ENCODE measurements around the gene ZBED4. TPM values are rescaled to one million over a fixed set of nuclear protein-coding genes. Genes with fewer than 3 reads are reported as not detected.
A peak's percentile ranks its signal among the peaks of the same experiment; 100 is the strongest.

Gene ZBED4
- total RNA-seq, 1 experiment from 2014 or later, result 31.5 TPM

DNA sequence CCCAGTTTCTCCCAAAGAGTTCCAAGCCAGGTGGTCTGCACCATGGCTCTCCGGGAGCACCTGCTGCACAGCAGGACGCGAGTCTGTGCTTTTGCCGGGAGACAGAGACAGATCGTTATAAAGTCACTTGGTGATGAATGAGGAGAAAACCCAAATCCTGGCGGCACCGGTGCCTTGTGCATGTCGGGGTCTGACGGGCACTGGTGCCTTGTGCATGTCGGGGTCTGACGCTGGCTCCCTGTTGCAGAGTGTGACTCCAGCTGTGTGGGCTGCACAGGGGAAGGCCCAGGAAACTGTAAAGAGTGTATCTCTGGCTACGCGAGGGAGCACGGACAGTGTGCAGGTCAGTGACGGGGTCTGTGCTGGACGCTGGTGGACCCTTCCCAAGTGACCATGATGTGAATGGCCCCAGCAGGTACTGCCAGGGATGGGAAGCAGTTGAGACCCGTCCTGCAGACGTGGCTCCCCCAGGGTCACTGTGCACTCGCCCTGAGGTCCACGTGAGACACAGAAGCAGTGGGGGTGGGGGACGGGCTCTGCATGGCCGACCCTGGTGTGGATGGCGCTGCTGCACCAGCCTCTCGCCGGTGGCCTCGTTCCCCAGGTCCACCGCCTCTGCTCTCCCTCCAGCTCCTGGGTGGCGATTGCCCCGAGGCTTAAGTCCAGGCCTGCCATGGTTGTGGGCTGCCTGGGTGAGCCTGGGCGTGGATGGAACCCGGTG is 70.6 kb downstream of the ZBED4 start:
- intact Hi-C loops (cut with micrococcal nuclease; ENCODE audit: unreplicated experiment), result no loop called here

DNA sequence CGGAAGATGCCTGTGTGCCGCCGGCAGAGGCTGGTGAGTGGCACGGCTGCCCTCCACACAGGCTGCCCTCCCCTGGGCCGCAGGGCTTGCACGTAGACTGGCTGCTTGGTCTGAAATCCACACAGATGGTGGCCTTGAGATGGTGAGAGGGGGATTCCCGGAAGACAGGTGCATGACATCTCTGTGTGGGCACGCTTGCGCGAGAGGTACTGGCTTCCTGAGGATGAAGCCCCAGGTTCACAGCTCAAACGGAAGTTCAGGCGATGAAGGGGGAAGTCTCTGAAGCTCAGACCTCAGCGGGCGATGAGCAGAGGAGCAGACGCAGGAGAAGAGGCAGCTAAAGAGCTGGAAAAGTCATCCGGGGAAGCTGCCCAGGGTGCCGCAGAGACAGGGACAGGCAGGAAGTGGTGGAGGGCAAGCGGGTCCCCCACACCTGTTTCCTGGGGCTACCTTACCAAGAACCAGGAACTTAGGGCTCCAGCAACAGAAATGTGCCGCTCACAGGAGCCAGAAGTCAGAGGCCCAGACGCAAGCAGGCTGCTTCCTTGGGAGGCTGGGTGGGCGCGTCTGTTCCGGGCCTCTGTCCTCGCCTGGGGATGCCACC is 72.0 kb downstream of the ZBED4 start:
- Histone ChIP-seq H3K27me3 (replicated peaks; ENCODE audit: insufficient read depth, low read depth, low read length, poor library complexity) (no peaks in the 10 kb centered on the region), H3K9me3 (ENCODE audit: low read depth, low read length, poor library complexity, severe bottlenecking) (no peaks in the 10 kb centered on the region), H3K36me3 (ENCODE audit: insufficient read depth, low read length, poor library complexity, severe bottlenecking) (no peaks in the 10 kb centered on the region), H3K4me1 (ENCODE audit: insufficient read depth, low read length, poor library complexity, severe bottlenecking) (peaks cover 11% of the 10 kb centered on the region), H3K4me3 (ENCODE audit: low read depth, low read length, poor library complexity, severe bottlenecking) (no peak overlapping the region), H3K27ac (ENCODE audit: low read depth, low read length, poor library complexity, severe bottlenecking) (no peak overlapping the region)
- BruUV-seq (replicated peaks), result no TSS peak
- DNase-seq (ENCODE audit: low spot score), result no peak
- ChIA-PET CTCF (interaction anchor here (1.0 kb wide), 1 partner anchor 105 kb away, joined by 3 read pairs; no protein-coding TSS in a partner anchor), POLR2A (ENCODE audit: low non-redundant PET) (no interaction called here)
- TF ChIP-seq EZH2 (IDR thresholded peaks at IDR 0.05; ENCODE audit: borderline replicate concordance, low read depth, low read length, poor library complexity, severe bottlenecking), result no peak
- TF ChIP-seq, protein P1, sequence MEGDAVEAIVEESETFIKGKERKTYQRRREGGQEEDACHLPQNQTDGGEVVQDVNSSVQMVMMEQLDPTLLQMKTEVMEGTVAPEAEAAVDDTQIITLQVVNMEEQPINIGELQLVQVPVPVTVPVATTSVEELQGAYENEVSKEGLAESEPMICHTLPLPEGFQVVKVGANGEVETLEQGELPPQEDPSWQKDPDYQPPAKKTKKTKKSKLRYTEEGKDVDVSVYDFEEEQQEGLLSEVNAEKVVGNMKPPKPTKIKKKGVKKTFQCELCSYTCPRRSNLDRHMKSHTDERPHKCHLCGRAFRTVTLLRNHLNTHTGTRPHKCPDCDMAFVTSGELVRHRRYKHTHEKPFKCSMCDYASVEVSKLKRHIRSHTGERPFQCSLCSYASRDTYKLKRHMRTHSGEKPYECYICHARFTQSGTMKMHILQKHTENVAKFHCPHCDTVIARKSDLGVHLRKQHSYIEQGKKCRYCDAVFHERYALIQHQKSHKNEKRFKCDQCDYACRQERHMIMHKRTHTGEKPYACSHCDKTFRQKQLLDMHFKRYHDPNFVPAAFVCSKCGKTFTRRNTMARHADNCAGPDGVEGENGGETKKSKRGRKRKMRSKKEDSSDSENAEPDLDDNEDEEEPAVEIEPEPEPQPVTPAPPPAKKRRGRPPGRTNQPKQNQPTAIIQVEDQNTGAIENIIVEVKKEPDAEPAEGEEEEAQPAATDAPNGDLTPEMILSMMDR (conservative IDR thresholded peaks at IDR 0.05; ENCODE audit: low read depth, low read length), result no peak
- intact Hi-C loops (cut with micrococcal nuclease; ENCODE audit: unreplicated experiment), result loop anchor here (5.0 kb wide), 1 partner anchor 222 kb away; no protein-coding TSS in a partner anchor

More for the DNA sequence above, 70.6 kb downstream of the ZBED4 start:
- H3K4me3 ChIP-seq (ENCODE audit: low read depth, low read length, poor library complexity, severe bottlenecking), result no peak overlapping the region
- peak overlapping the region; percentile 63 for H3K27ac ChIP-seq (ENCODE audit: low read depth, low read length, poor library complexity, severe bottlenecking)
- BruUV-seq (replicated peaks), result no TSS peak
- DNase-seq (ENCODE audit: low spot score), result no peak
- no peaks in the 10 kb centered on the region for H3K27me3 ChIP-seq (replicated peaks; ENCODE audit: insufficient read depth, low read depth, low read length, poor library complexity)
- POLR2A ChIA-PET (ENCODE audit: low non-redundant PET), result no interaction called here
- H3K4me1 ChIP-seq (ENCODE audit: insufficient read depth, low read length, poor library complexity, severe bottlenecking), result peaks cover 15% of the 10 kb centered on the region
- TF ChIP-seq, protein P1 (conservative IDR thresholded peaks at IDR 0.05; ENCODE audit: low read depth, low read length), result no peak
- TF ChIP-seq EZH2 (IDR thresholded peaks at IDR 0.05; ENCODE audit: borderline replicate concordance, low read depth, low read length, poor library complexity, severe bottlenecking), result no peak
- CTCF ChIA-PET, result no interaction called here
- H3K9me3 ChIP-seq (ENCODE audit: low read depth, low read length, poor library complexity, severe bottlenecking), result no peaks in the 10 kb centered on the region
- no peaks in the 10 kb centered on the region for H3K36me3 ChIP-seq (ENCODE audit: insufficient read depth, low read length, poor library complexity, severe bottlenecking)

DNA sequence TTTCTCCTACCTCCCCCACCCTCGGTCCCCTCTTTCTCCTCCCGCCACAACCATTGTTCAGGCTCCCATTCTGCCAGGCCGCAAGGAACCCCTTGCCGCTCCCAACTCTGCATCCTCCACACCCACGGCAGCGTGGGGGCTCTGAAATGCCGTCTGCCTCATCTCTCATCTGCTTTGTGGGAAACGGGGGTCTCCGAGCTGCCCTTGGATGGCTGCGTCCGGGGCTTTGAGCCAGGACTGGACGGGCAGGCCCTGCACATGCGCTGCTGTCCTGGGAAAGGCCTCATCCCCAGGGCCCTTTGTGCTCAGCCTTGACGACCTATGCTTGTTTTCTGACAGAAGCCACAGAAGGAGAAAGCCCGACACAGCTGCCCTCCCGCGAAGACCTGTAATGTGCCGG is 73.3 kb downstream of the ZBED4 start:
- Histone ChIP-seq H3K4me1 (ENCODE audit: insufficient read depth, low read length, poor library complexity, severe bottlenecking) (peaks cover 11% of the 10 kb centered on the region), H3K27ac (ENCODE audit: low read depth, low read length, poor library complexity, severe bottlenecking) (no peak overlapping the region), H3K4me3 (ENCODE audit: low read depth, low read length, poor library complexity, severe bottlenecking) (no peak overlapping the region), H3K9me3 (ENCODE audit: low read depth, low read length, poor library complexity, severe bottlenecking) (no peaks in the 10 kb centered on the region), H3K36me3 (ENCODE audit: insufficient read depth, low read length, poor library complexity, severe bottlenecking) (no peaks in the 10 kb centered on the region), H3K27me3 (replicated peaks; ENCODE audit: insufficient read depth, low read depth, low read length, poor library complexity) (no peaks in the 10 kb centered on the region)
- TF ChIP-seq, protein P1 (conservative IDR thresholded peaks at IDR 0.05; ENCODE audit: low read depth, low read length), result no peak
- TF ChIP-seq EZH2 (IDR thresholded peaks at IDR 0.05; ENCODE audit: borderline replicate concordance, low read depth, low read length, poor library complexity, severe bottlenecking), result no peak
- no TSS peak for BruUV-seq (replicated peaks)
- CTCF ChIA-PET, result no interaction called here
- POLR2A ChIA-PET (ENCODE audit: low non-redundant PET), result no interaction called here
- no peak for DNase-seq (ENCODE audit: low spot score)
- intact Hi-C loops (cut with micrococcal nuclease; ENCODE audit: unreplicated experiment), result loop anchor here (5.0 kb wide), 1 partner anchor 220 kb away; no protein-coding TSS in a partner anchor

Measured in A673 (cell line).